Kidney epithelial cell (primary cell): Measurements from ENCODE around the gene SOAT1. TPM values are rescaled to one million over a fixed set of nuclear protein-coding genes. Genes with fewer than 3 reads are reported as not detected.

Experiments used
- DNase-seq: peaks from one replicate; pipeline ENCODE4 v3.0.0-alpha.2; 2010; ENCODE audit warnings: low read depth
- H3K27me3 ChIP-seq: 2 replicates; pipeline ENCODE4 v1.6.0; 2011; ENCODE audit warnings: low read length; ENCODE audit not compliant: control insufficient read depth, insufficient read depth
- H3K36me3 ChIP-seq: 2 replicates; pipeline ENCODE4 v1.5.1; 2011; ENCODE audit warnings: low read length; ENCODE audit not compliant: control insufficient read depth, insufficient read depth
- H3K4me3 ChIP-seq: 2 replicates; pipeline ENCODE4 v1.5.1; 2011; ENCODE audit warnings: low read depth, mild to moderate bottlenecking, control low read depth, low read length
- CTCF ChIP-seq: IDR thresholded peaks from 2 replicates; pipeline ENCODE4 v1.5.1; 2011; ENCODE audit warnings: mild to moderate bottlenecking, moderate library complexity, low read length, control low read depth, inconsistent platforms; ENCODE audit not compliant: insufficient read depth, poor library complexity, severe bottlenecking
- total RNA-seq: library from RNA; depleted of rRNA; stranded (reverse); fragments of >200 nt; gene quantifications from 2 replicates; pipeline ENCODE4 v1.2.3, GENCODE V29; 2015

The SOAT1 gene
- total RNA-seq, 1 donor from 2014 or later, result 38.1 TPM

- Histone ChIP-seq H3K36me3 (no peaks in the 10 kb centered on the region), H3K4me3 (no peak overlapping the region), H3K27me3 (no peaks in the 10 kb centered on the region)
- TF ChIP-seq CTCF, result no peak
- peak; percentile 34 for DNase-seq
These were observed 5.7 kb upstream of the SOAT1 start for GRCh38 chr1:179287946-179288345.

GRCh38 chr1:179288977-179289376, 4.6 kb upstream of the SOAT1 start:
- no peaks in the 10 kb centered on the region for H3K27me3 ChIP-seq
- no peak for TF ChIP-seq CTCF
- DNase-seq, result no peak
- no peaks in the 10 kb centered on the region for H3K36me3 ChIP-seq
- H3K4me3 ChIP-seq, result no peak overlapping the region

GRCh38 chr1:179295164-179295755, 1.7 kb downstream of the SOAT1 start:
- Histone ChIP-seq H3K4me3 (peak overlapping the region; percentile 92), H3K27me3 (no peaks in the 10 kb centered on the region), H3K36me3 (no peaks in the 10 kb centered on the region)
- peak; percentile 2 for DNase-seq
- no peak for TF ChIP-seq CTCF

DNA sequence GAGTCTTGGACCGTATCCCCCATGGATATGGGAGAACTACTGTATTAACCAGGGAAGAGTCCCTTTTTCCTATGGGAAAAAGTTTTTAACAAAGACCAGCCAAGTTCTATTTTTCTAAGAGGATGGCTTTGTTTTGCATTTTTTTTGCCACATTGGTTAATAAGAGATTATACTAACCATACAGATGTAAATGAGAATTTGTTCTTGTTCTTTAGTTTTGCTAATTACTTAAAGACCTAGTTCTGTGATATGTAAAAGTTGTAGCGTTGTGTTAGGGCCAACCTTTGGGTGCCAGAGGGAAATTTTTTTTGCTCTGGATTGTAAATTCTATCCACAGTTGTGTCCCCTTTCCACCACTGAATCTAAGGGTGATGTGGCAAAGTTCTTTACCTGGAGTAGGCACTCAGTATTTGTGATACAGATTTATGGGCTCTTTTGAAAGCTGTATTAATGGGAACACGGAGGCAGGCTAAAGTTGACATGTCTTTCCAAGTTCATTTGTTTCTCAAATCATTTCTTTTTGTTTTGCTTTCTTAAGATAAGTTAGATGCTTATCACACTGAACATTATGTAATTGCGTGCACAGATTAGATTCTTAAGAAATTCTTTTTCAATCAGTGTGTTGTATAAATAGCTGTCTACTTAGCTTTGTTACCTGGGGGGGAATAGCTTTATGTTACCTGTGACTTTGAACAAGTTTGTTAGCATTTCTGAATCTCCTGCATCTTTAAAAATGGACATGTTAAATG, 2.9 kb downstream of the SOAT1 start:
- H3K36me3 ChIP-seq, result no peaks in the 10 kb centered on the region
- H3K27me3 ChIP-seq, result no peaks in the 10 kb centered on the region
- TF ChIP-seq CTCF, result no peak
- H3K4me3 ChIP-seq, result no peak overlapping the region
- no peak for DNase-seq

- Histone ChIP-seq H3K36me3 (no peaks in the 10 kb centered on the region), H3K27me3 (no peaks in the 10 kb centered on the region), H3K4me3 (no peak overlapping the region)
- DNase-seq, result no peak
- no peak for TF ChIP-seq CTCF
These were observed 3.4 kb downstream of the SOAT1 start for GRCh38 chr1:179297105-179297378.

DNA sequence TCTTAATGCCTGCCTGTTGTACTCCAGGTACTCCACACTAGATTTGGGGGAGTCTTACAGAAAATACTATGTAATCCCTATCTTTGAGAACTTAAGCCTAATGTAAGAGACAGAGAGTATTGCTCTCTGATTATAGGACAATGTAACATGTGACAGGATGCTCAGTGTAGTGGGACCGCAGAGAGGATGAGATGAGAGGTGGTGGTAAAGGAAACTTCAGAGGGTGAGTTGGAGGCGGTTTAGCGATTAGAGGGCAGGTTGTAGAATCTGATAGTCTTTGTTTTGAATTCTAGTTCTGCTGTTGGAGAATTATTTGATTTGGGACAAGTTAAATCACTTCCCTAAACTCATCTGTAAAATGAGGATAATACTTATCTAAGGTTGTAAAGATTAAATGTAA, 5.4 kb downstream of the SOAT1 start:
- no peaks in the 10 kb centered on the region for H3K36me3 ChIP-seq
- DNase-seq, result no peak
- no peak overlapping the region for H3K4me3 ChIP-seq
- no peaks in the 10 kb centered on the region for H3K27me3 ChIP-seq
- no peak for TF ChIP-seq CTCF
